Adrenal gland (tissue), 5 donors: ENCODE data around the gene VDAC1.

ENCODE experiments used
- CTCF ChIP-seq, 6 experiments: fragments of 450-650 bp in 4 of 6; fragments of 200-600 bp in 2 of 6; sonication (generic) in 1 of 6; IDR thresholded peaks; 1 replicate in 5 of 6; 2 replicates in 1 of 6; pipeline versions ENCODE4 v1.5.1 to v1.8.0; 2016 to 2021; ENCODE audit warnings: antibody characterized with exemption in 6 of 6, mild to moderate bottlenecking in 2 of 6, moderate library complexity in 1 of 6
- POLR2A ChIP-seq, 2 donors: fragments of 450-650 bp; IDR thresholded peaks; one replicate each; pipeline ENCODE4 v1.6.1; 2017; ENCODE audit warnings: antibody characterized with exemption in 2 of 2, mild to moderate bottlenecking in 2 of 2, moderate library complexity in 1 of 2
- donor health status: DM: no; HTN: no; CAD: no.

GRCh38 chr5:133970325-133970909, 34.4 kb downstream of the VDAC1 start:
- TF ChIP-seq POLR2A (IDR thresholded peaks at IDR 0.05) (no peak), CTCF (IDR thresholded peaks at IDR 0.05) (no peak)
